ENCODE data around the gene NRXN2.

The NRXN2 gene

GRCh38 chr11:64759131-64759721 lies 36.2 kb upstream of the NRXN2 start:
- no peak for DNase-seq (ENCODE audit: low read depth, low spot score)

- DNase-seq (ENCODE audit: low read depth, low spot score) = no peak
Observed at GRCh38 chr11:64758330-64759079, 35.5 kb upstream of the NRXN2 start.

GRCh38 chr11:64757549-64758329 lies 34.7 kb upstream of the NRXN2 start:
- no peak for DNase-seq (ENCODE audit: low read depth, low spot score)

GRCh38 chr11:64755681-64756361 lies 32.8 kb upstream of the NRXN2 start:
- DNase-seq (ENCODE audit: low read depth, low spot score) = no peak

- DNase-seq (ENCODE audit: low read depth, low spot score) = no peak
Observed at GRCh38 chr11:64754919-64755662, 32.1 kb upstream of the NRXN2 start.

- no peak for DNase-seq (ENCODE audit: low read depth, low spot score)
Observed at GRCh38 chr11:64754124-64754918, 31.3 kb upstream of the NRXN2 start.

GRCh38 chr11:64753380-64754123 lies 30.6 kb upstream of the NRXN2 start:
- DNase-seq (ENCODE audit: low read depth, low spot score) = no peak

- no peak for DNase-seq (ENCODE audit: low read depth, low spot score)
Observed at GRCh38 chr11:64753019-64753379, 30.0 kb upstream of the NRXN2 start.

- DNase-seq (ENCODE audit: low read depth, low spot score) = no peak
Observed at GRCh38 chr11:64752175-64752970, 29.4 kb upstream of the NRXN2 start.

- DNase-seq (ENCODE audit: low read depth, low spot score) = no peak
Observed at GRCh38 chr11:64751580-64751979, 28.6 kb upstream of the NRXN2 start.

- DNase-seq (ENCODE audit: low read depth, low spot score) = no peak
Observed at GRCh38 chr11:64751136-64751535, 28.1 kb upstream of the NRXN2 start.

- no peak for DNase-seq (ENCODE audit: low read depth, low spot score)
Observed at GRCh38 chr11:64750361-64751054, 27.5 kb upstream of the NRXN2 start.

GRCh38 chr11:64747961-64748665 lies 25.1 kb upstream of the NRXN2 start:
- no peak for DNase-seq (ENCODE audit: low read depth, low spot score)

GRCh38 chr11:64746486-64746885 lies 23.5 kb upstream of the NRXN2 start:
- DNase-seq (ENCODE audit: low read depth, low spot score) = no peak

GRCh38 chr11:64745521-64746328 lies 22.7 kb upstream of the NRXN2 start:
- DNase-seq (ENCODE audit: low read depth, low spot score) = no peak

GRCh38 chr11:64745189-64745520 lies 22.2 kb upstream of the NRXN2 start:
- no peak for DNase-seq (ENCODE audit: low read depth, low spot score)

- no peak for DNase-seq (ENCODE audit: low read depth, low spot score)
Observed at GRCh38 chr11:64744544-64745188, 21.7 kb upstream of the NRXN2 start.

Data from smooth muscle cell of the brain vasculature (primary cell).